A172 (cell line): ENCODE data around the gene ZSCAN5B. TPM values are rescaled to one million over a fixed set of nuclear protein-coding genes. Genes with fewer than 3 reads are reported as not detected.
"Not testable (repeated sequence)": the region's sequence is repeated elsewhere in the genome, so short reads cannot be mapped to it uniquely, and the experiment has no call there.

Experiments used
- DNase-seq: peaks from one replicate; pipeline ENCODE4 v3.0.0-alpha.2; 2015; ENCODE audit warnings: low spot score
- total RNA-seq: library from RNA; depleted of rRNA; stranded (reverse); fragments of >200 nt; shearing (Covaris generic); gene quantifications from 2 replicates; pipeline ENCODE4 v1.2.3, GENCODE V29; 2014

The ZSCAN5B gene
- total RNA-seq, 1 experiment from 2014 or later: not detected

GRCh38 chr19:56175861-56176307, 21.7 kb downstream of the ZSCAN5B start, which contains the start of gene GALP:
GALP (plus strand) TSS chr19:56176008; CDS start chr19:56177109, 1,101 bp downstream.
- DNase-seq: not testable (repeated sequence)

- no peak for DNase-seq
Observed at GRCh38 chr19:56174550-56174949, 23.0 kb downstream of the ZSCAN5B start.

- DNase-seq: no peak
Observed at GRCh38 chr19:56174086-56174485, 23.5 kb downstream of the ZSCAN5B start.

- peak; percentile 99 for DNase-seq
Observed at GRCh38 chr19:56170261-56170660, 27.3 kb downstream of the ZSCAN5B start.

- peak; percentile 34 for DNase-seq
Observed at GRCh38 chr19:56167064-56167578, 30.5 kb downstream of the ZSCAN5B start.

- no peak for DNase-seq
Observed at GRCh38 chr19:56163097-56163496, 34.5 kb downstream of the ZSCAN5B start.

- DNase-seq: peak; percentile 73
Observed at GRCh38 chr19:56162258-56162657, 35.3 kb downstream of the ZSCAN5B start.

GRCh38 chr19:56161534-56161933, 36.0 kb downstream of the ZSCAN5B start:
- no peak for DNase-seq

GRCh38 chr19:56159622-56160271, 37.8 kb downstream of the ZSCAN5B start:
- no peak for DNase-seq

- DNase-seq: no peak
Observed at GRCh38 chr19:56159009-56159559, 38.5 kb downstream of the ZSCAN5B start.

- no peak for DNase-seq
Observed at GRCh38 chr19:56158170-56158757, 39.3 kb downstream of the ZSCAN5B start.

GRCh38 chr19:56156768-56157167, 40.8 kb downstream of the ZSCAN5B start:
- no peak for DNase-seq

- no peak for DNase-seq
Observed at GRCh38 chr19:56155124-56155687, 42.4 kb downstream of the ZSCAN5B start.

GRCh38 chr19:56153507-56153906, 44.1 kb downstream of the ZSCAN5B start:
- DNase-seq: no peak

- DNase-seq: no peak
Observed at GRCh38 chr19:56152644-56153043, 44.9 kb downstream of the ZSCAN5B start.

- DNase-seq: no peak
Observed at GRCh38 chr19:56150358-56150757, 47.2 kb downstream of the ZSCAN5B start.

GRCh38 chr19:56149656-56150038, 47.9 kb downstream of the ZSCAN5B start:
- DNase-seq: no peak

GRCh38 chr19:56148955-56149655, 48.5 kb downstream of the ZSCAN5B start:
- not testable (repeated sequence) for DNase-seq

GRCh38 chr19:56148096-56148495, 49.5 kb downstream of the ZSCAN5B start:
- DNase-seq: no peak

GRCh38 chr19:56147307-56147706, 50.3 kb downstream of the ZSCAN5B start:
- DNase-seq: no peak

- no peak for DNase-seq
Observed at GRCh38 chr19:56146904-56147303, 50.7 kb downstream of the ZSCAN5B start.

GRCh38 chr19:56145698-56146097, 51.9 kb downstream of the ZSCAN5B start:
- no peak for DNase-seq
